HG03095 (cell line): ENCODE results near the gene LLGL2.

ENCODE experiments used
- ATAC-seq: cut with Tn5 transposase; IDR thresholded peaks from one replicate; pipeline ENCODE4 v1.9.1; 2021; ENCODE audit warnings: moderate library complexity; ENCODE audit not compliant: unreplicated experiment

LLGL2 gene

DNA sequence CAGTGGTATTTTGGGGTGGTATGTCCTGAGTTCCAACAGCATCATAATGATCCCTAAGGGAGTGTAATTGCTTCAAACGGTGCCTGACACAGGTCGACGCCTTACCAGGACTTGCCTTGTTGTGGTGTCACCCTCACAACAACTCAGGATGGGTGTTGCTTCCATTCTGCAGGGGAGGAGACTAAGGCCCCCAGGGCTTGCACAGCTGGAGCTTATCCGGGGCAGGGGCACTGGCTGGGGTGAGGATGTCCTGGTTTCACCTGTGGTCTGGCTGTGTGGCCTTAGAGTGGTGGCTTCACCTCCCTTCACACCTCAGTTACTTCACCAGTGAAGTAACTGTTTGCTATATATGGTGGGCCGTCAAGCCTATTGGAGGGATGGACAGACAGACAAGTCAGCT is 23.3 kb downstream of the LLGL2 start:
- no peak for ATAC-seq

DNA sequence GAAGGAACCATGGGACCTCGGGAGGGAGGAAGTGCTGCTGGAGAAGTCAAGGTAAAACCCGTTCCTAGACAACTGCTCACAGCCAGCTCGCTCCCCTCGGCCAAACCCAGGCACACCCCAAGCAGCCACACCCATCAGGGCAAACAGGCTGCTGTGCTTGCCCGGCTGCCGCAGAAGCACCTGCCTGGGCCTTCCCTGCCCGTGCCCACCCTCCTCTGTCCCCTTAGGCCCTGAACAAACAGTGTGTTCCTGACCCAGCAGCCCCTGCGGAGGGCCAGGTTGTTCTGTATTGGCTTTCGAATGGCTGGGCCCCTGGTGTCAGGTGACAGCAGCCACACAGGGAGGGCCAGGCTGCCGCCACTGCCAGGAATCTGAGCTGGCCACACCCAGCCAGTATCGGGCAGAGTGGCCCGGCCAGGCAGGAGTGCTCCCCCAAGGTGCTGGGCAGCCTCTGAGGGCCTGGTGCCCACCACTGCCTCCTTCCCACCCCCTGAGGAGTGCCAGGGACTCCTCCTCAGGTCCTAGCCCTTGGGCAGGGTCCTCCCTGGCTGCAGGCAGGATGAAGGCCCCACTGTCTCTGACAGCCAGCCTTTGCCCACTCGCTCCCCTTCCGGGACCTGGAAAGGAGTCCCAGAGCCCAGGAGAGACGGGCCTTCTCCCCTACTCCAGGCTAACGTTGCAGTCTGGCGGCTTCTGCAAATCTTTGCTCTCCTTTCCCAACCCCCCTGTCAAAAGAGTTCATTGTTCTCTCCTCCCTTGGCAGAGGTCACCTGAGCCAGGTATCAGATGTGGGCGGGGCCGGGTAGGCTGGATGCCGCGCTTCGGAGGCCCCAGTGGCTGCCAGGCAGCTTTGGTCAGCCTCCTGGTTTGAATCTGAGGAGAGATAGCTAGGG is 24.0 kb downstream of the LLGL2 start:
- no peak for ATAC-seq

DNA sequence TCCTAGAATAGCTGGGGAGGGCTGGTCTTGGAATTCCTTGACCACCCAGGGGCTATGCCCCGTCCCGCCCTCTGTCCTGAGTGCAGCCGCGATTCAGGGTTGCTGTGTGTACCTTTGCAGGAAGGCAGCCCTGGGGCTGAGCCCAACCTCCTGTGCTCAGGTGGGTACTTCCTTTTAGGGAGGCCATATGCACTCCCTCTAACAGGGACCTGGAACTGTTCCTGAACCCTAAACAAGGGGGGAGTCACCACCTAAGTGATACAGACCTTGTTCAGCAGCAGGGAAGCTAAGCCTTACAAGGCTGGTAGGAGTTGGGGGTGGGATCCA is 24.6 kb downstream of the LLGL2 start:
- ATAC-seq, result no peak

DNA sequence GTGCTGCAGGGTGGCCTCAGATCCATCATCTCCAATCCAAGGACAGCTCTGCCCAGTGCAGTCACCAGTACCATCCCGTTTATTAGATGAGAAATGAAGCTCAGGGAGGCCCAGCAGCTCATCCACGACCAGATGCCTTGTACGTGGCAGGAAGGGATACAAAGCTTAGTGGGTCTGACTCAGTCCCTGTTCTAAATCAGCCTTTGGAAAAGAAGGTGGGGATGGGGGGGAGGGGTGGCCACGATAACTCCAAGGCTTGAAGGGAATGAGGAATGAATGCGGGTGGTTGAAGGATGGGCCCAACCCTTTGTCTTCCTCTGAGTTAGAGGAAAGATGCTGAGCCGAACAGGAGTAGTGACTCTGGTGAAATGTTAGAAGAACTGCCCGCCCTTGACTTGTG is 25.8 kb downstream of the LLGL2 start:
- no peak for ATAC-seq

- no peak for ATAC-seq
Measured at GRCh38 chr17:75552425-75553294, 27.2 kb downstream of the LLGL2 start.

DNA sequence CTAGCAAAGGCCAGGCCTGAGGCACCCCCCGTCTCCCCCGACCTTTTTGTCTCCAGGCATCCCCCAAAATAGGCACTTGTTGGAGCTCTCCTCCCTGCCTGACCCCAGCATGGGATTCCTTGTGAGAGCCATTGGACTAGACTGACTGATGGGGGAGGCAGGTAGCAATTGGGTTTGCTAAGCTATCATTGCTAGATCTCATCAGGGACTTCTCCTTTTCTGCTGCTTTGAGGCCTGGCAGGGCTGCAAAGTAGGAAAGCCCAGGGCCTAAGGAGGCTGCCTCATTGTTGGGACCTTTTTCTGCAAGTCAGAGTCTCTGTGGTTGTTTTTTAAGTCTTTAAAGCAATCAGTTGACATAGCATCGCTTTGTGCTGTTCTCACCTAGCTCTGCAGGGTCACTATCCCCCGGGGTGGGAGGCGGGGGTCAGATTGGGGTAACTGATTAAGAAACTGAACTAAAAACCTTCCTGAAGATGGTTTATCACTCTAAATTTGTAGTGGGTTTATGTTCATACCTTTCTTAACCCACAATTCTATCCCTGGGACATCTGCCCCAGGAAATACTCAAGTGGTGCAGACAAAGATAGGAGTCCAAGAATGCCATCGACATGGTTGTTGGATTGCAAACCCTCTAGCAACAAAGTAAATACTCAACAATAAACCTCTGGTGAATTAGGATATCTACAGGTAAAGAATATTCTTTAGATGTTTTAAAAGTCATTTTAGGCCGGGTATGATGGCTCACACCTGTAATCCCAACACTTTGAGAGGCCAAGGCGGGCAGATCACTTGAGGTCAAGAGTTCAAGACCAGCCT is 28.0 kb downstream of the LLGL2 start:
- ATAC-seq, result no peak

GRCh38 chr17:75555679-75556153 is 30.2 kb downstream of the LLGL2 start:
- no peak for ATAC-seq

- no peak for ATAC-seq
Measured at GRCh38 chr17:75557075-75557851, 31.8 kb downstream of the LLGL2 start.

DNA sequence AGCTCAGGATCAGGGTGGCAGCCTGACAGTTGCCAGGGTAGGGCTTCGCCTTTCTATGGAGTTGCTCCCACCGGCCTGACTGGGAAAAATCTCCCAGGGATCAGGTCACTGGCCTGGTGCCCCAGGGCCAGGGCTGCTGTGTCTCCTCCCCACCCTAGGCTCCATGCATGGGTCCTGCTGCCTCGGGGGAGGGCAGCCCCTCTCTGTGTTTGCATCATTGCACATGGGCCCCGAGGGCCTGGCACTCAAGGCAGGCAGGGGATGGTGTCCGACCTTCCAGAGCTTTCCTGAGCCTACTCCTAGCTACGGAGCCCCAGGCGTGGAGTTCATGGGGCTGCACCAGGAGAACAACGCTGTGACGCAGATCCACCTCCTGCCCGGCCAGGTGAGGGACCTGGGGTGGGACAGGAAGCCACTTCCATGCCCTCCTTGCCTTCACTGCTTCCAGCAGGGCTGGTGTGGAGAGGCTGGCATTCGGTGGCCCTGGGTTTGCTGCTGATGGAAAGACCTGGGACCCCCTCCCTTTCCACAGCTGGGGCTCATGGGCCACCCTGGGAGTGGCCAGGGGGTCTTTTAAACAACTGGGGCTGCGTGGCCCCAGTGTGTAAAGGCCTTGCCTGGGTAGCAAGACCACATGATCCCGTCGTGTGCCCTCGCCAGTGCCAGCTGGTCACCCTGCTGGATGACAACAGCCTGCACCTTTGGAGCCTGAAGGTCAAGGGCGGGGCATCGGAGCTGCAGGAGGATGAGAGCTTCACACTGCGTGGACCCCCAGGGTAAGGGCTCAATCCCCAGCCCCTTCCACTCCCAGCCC is 32.6 kb downstream of the LLGL2 start:
- ATAC-seq, result no peak

DNA sequence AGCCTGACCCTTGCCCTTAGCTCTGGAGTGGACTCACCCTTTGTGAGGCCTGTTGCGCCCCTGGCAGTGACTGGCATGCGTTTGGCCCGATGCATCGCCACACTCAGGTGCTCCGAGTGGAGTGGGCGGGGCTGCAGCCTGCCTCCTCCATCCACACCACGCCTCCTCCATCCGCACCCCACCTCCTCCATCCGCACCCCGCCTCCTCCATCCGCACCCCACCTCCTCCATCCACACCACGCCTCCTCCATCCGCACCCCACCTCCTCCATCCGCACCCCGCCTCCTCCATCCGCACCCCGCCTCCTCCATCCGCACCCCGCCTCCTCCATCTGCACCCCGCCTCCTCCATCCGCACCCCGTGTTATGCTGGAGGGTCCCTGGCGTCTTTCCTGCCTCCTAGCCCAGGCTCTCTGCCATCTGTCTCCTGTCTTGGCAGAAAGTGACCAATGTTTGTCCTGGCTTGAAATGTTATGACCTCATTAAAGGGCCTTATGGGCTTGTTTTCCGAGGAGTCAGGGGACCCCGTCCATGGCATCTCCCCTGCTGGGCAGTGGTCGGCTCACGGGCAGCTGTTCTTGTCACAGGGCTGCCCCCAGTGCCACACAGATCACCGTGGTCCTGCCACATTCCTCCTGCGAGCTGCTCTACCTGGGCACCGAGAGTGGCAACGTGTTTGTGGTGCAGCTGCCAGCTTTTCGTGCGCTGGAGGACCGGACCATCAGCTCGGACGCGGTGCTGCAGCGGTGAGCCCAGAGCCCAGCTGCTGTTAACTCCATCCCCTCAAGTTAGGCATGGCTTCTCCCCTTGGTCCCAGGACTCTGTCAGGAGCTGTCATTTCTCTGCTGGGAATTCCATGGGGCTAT is 33.4 kb downstream of the LLGL2 start:
- no peak for ATAC-seq

DNA sequence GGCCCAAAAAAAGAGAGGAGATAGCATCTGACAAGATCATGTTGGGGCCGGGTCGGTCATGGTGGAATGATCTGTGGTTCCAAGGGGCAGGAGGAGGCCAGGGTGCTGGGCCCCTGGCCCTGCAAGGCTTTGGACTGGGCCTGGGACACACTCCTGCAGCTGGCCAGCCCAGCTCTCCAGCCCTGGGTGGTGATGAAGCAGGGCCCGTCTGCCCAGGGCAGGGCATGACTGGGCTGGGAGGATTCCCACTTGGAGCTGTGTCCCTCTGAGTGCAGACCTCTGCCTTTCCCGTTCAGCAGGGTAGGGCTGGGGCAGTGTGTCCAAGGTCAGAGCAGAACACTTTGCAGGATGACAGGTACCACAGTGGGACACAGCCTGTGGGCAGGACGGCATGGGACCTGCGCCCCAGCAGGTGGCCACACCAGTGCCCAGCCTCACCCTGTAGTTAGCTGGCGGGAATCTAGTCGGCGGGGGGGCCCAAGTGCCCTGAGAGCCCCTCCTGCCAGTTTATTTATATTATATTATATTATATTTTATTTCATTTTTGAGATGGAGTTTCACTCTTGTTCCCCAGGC is 34.5 kb downstream of the LLGL2 start:
- no peak for ATAC-seq

GRCh38 chr17:75561927-75562603 is 36.6 kb downstream of the LLGL2 start:
- ATAC-seq, result no peak

DNA sequence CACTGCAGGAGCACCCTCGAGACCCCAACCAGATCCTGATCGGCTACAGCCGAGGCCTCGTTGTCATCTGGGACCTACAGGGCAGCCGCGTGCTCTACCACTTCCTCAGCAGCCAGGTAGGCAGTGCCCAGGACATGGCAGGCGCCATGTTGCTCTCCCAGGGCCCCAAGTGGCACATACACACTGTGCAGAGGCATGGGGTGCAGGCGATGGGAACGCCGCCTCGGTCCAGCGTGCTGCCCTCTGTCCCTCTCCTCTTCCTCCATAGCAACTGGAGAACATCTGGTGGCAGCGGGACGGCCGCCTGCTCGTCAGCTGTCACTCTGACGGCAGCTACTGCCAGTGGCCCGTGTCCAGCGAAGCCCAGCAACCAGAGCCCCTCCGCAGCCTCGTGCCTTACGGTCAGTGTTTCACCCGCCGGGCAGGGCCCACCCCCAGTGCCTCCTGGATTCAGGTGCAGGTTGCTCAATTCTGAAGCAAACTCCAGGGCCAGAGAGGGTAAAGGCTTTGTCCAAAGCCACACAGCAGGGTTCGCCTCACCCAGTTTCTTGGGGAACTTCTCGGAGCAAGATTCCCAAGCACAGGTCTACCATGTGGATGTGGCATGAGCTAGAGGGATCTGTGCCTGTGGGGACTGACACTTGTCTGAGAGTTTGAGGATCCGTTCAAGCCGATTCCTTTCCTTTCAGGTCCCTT is 37.7 kb downstream of the LLGL2 start:
- ATAC-seq, result no peak

DNA sequence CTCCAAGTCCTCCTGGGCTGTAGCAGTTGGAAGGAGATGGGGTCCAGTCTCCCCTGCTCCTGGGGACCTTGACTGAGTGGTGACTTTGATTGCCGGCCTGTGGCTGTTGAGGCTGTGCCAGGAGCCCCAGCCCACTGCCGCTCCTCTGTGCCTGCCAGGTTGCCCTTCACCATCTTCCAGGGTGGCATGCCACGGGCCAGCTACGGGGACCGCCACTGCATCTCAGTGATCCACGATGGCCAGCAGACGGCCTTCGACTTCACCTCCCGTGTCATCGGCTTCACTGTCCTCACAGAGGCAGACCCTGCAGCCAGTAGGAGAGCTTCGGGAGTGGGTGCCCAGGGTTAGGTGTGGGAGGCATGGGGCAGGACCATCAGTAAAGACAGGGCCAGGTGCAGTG is 38.7 kb downstream of the LLGL2 start:
- no peak for ATAC-seq

- no peak for ATAC-seq
Measured at GRCh38 chr17:75565066-75565465, 39.6 kb downstream of the LLGL2 start.

- no peak for ATAC-seq
Measured at GRCh38 chr17:75565618-75566017, 40.1 kb downstream of the LLGL2 start.

DNA sequence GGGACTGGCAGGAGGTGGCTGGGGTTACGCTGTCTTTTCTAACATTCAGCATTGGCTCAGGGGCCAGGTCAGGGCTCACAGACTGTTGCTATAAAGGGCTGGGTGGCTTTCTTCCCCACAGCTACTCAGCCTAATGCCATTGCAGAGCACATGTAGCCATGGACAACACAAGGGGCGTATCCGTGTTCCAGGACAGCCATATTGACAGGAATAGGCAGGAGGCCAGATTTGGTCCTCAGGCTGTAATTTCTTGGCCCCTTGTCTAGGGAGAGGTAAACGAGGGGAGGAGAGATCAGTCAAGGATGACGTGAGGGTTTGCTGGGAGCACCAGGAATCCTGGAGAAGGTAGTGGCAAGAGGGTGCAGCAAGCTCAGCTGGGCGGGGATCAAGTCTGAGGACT is 40.9 kb downstream of the LLGL2 start:
- ATAC-seq, result no peak
